NCI-H2196 (cell line): ENCODE data around the gene AMDHD2.

Experiments
- DNase-seq: peaks from one replicate; lab custom pipeline; 2025; ENCODE audit not compliant: unreplicated experiment; lab: John Stamatoyannopoulos, UW

The AMDHD2 gene

GRCh38 chr16:2482708-2483534 lies 37.2 kb upstream of the AMDHD2 start:
- peak; percentile 83 for DNase-seq

GRCh38 chr16:2483939-2484897 lies 36.0 kb upstream of the AMDHD2 start:
- DNase-seq: no peak

GRCh38 chr16:2484898-2485508 lies 35.2 kb upstream of the AMDHD2 start:
- no peak for DNase-seq

GRCh38 chr16:2485811-2486507 lies 34.2 kb upstream of the AMDHD2 start:
- DNase-seq: no peak

GRCh38 chr16:2486645-2487516 lies 33.3 kb upstream of the AMDHD2 start:
- DNase-seq: no peak

GRCh38 chr16:2487517-2487842 lies 32.7 kb upstream of the AMDHD2 start:
- no peak for DNase-seq

- DNase-seq: no peak
Observed at GRCh38 chr16:2487903-2488531, 32.2 kb upstream of the AMDHD2 start.

- DNase-seq: no peak
Observed at GRCh38 chr16:2489581-2489980, 30.6 kb upstream of the AMDHD2 start.

GRCh38 chr16:2490190-2491105 lies 29.7 kb upstream of the AMDHD2 start:
- peak; percentile 68 for DNase-seq

GRCh38 chr16:2492292-2492691 lies 27.9 kb upstream of the AMDHD2 start:
- no peak for DNase-seq

GRCh38 chr16:2493605-2494004 lies 26.6 kb upstream of the AMDHD2 start:
- no peak for DNase-seq

GRCh38 chr16:2494616-2495015 lies 25.6 kb upstream of the AMDHD2 start:
- DNase-seq: no peak

GRCh38 chr16:2495041-2495440 lies 25.1 kb upstream of the AMDHD2 start:
- no peak for DNase-seq

- DNase-seq: no peak
Observed at GRCh38 chr16:2496223-2497115, 23.7 kb upstream of the AMDHD2 start.

GRCh38 chr16:2497116-2497630 lies 23.0 kb upstream of the AMDHD2 start:
- peak; percentile 39 for DNase-seq

- peak; percentile 39 for DNase-seq
Observed at GRCh38 chr16:2497695-2498484, 22.3 kb upstream of the AMDHD2 start.
